Effector CD4-positive, alpha-beta T cell (primary cell): ENCODE results near the gene DMRTA1. TPM values are rescaled to one million over a fixed set of nuclear protein-coding genes. Genes with fewer than 3 reads are reported as not detected.
"Not testable (repeated sequence)": the region's sequence is repeated elsewhere in the genome, so short reads cannot be mapped to it uniquely, and the experiment has no call there.

Source experiments
- DNase-seq: peaks from one replicate; pipeline ENCODE4 v3.0.0-alpha.2; 2020
- total RNA-seq: gene quantifications from one replicate; lab custom pipeline; 2026; lab: John Stamatoyannopoulos, UW

DMRTA1 gene
- not detected for total RNA-seq

- no peak for DNase-seq
Measured at GRCh38 chr9:22446589-22446949, at the start of gene DMRTA1. TSS of gene DMRTA1 (plus strand) at chr9:22446824. CDS start at chr9:22447066, 242 bp downstream.

DNA sequence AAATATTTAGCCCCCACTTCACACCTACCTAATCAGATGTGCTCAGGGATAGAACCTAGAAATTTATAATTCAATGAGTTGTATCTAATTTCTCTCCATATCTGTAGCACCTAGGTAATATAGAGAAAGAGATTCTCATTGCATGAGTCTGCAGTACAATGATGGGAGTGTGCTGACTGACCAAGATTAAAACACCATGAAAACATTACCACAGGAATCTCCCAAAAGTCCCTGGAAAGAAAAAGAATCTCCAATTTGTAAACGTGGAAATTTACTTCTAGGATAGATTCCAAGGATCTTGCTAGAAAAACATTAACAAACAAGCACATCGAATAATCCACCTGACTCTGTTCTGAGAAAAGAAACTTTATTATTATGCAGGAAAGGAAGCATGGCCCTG, 45.0 kb upstream of the DMRTA1 start:
- no peak for DNase-seq

DNA sequence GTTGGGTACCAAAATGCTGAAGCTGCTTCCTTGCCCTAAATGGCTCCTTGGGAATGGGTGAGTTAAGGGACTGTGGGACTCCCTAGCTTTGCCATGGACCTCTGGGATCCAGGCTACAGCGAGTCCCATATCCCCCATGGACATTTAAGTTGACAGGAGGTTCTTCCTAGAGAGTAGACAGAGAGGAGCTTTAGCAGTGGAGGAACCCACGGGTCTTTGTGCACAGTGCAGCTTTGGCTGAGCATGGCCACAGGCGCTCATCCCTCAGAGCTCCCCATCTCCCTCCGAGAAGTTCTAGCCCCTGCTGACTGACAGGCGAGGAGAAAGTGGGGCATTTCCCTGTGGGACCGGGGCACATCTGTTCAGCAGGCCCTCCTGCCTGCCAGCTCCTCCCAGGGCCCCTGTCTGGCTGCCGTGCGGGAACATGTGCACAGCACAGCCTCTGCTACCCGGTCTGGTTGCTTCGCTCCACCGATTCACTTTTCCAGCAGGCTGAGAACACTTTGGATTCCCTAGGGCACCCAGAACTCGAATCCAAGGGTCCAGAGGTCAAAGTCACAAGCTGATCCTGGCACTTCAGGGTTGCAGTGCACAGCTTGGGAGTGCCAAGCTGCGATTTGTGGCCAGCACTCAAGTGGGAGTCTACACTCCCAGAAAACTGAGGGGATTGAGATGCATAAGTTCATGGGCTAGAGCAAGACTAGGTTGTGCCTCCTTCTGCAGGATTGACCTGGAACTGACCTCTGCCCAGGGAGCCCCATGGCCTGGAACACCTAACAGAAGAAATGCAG, 40.6 kb upstream of the DMRTA1 start:
- no peak for DNase-seq

- no peak for DNase-seq
Measured at GRCh38 chr9:22413884-22414283, 32.7 kb upstream of the DMRTA1 start.

- no peak for DNase-seq
Measured at GRCh38 chr9:22415941-22416691, 30.5 kb upstream of the DMRTA1 start.

DNA sequence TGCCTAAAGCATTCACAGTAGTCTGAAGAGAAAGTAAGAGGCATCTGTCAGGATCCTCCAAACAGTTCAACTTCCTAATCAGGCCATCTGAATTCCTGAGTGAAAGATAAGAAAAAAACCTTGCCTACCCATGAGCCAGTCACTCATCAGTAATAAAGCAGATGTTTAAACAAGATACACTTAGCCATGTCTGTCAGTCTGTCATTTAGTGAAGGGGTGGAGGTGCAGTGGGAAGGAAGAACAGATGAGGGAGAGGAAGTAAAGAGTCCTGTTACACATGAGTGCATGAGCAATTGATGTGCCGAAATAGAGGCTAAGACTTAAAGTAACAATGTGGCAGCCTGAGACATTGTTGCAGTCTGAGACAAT, 29.9 kb upstream of the DMRTA1 start:
- no peak for DNase-seq

GRCh38 chr9:22423566-22423965, 23.1 kb upstream of the DMRTA1 start:
- no peak for DNase-seq

GRCh38 chr9:22424616-22425015, 22.0 kb upstream of the DMRTA1 start:
- DNase-seq = no peak

GRCh38 chr9:22425551-22425950, 21.1 kb upstream of the DMRTA1 start:
- DNase-seq = no peak

DNA sequence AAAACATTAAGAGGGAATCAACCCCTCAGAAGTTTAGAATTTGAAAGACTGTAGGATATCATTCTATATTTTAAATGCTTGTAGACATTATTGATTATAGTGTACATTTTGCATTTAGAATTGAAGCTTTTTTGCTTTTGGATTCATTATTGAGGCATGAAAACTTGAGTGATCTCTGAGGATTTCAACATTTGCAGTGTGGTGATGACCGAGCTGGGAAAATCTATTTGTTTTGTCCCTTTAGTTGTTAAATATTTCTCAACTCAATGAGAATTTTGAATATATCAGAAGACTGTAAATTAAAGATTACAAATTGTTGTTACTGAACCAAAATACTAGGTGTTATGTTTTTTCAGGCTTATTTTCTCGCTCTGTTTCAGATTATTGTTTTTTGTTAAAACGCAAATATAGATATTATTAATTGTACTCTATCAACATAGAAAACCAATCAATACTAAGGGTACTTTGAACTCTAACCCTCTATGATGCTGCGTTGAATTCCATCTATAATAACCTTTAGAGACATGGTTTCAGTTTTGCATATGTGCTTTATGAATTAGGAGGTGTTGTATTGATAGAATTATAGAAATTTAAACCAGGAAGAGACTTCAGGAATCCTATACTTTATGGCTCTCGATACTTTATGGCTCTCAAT, 19.3 kb upstream of the DMRTA1 start:
- DNase-seq = no peak

DNA sequence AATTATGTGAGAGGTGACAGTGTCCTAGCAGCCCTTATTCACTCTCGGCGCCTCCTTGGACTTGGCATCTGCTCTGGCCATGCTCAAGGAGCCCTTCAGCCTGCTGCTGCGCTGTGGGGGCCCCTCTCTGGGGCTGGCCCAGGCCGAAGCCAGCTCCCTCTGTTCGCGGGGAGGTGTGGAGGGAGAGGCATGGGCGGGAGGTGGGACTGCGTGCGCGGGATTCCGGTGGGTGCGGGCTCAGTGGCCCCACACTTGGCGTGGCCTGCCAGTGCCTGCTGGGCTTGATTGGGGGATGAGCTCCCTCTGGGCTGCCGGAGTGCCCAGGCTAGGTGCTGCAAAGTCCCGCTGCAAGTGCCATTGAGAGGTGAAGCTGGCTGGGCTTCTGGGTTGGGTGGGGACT, 12.9 kb upstream of the DMRTA1 start:
- DNase-seq = no peak

DNA sequence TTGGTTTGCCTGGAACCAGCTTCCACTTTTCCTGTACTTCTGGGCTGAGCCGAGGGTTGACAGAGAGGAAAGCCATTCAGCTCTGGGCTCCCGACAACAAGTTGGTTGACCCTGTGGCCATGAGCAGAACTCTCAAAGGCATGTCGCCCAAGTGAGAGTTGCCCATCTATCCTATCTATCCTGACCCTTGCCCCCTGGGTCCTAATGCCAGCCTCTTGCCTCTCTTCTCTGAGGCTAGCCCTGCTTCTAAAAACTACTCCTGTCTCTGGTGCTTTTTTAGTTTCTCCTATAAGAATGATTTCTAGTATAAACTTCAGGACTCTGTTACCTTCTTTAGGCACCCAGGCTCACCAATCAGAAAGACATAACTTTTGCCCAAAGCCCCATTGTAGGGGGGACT, 11.4 kb upstream of the DMRTA1 start:
- DNase-seq = not testable (repeated sequence)

DNA sequence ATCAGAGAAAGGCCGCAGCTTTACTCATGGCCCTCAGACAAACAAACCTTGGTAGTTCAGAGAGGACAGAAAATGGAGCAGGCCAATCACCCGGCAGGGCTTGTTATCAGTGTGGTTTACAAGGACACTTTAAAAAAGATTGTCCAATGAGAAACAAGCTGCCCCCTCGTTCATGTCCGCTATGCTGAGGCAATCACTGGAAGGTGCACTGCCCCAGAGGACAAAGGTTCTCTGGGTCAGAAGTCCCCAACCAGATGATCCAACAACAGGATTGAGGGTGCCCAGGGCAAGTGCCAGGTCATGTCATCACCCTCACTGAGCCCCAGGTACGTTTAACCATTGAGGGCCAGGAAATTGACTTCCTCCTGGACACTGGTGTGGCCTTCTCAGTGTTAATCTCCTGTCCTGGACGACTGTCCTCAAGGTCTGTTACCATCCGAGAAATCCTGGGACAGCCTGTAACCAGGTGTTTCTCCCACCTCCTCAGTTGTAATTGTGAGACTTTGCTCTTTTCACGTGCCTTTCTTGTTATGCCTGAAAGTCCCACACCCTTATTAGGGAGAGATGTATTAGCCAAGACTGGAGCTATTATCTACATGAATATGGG, 9.1 kb upstream of the DMRTA1 start:
- not testable (repeated sequence) for DNase-seq

GRCh38 chr9:22440841-22441240, 5.8 kb upstream of the DMRTA1 start:
- no peak for DNase-seq

- no peak for DNase-seq
Measured at GRCh38 chr9:22446950-22447617, 460 bp downstream of the DMRTA1 start.

- DNase-seq = no peak
Measured at GRCh38 chr9:22447618-22448305, 1.1 kb downstream of the DMRTA1 start.

GRCh38 chr9:22449719-22450118, 3.1 kb downstream of the DMRTA1 start:
- DNase-seq = no peak

GRCh38 chr9:22452415-22453010, 5.9 kb downstream of the DMRTA1 start:
- DNase-seq = no peak

GRCh38 chr9:22454016-22454415, 7.4 kb downstream of the DMRTA1 start:
- DNase-seq = no peak

- DNase-seq = no peak
Measured at GRCh38 chr9:22455181-22455580, 8.6 kb downstream of the DMRTA1 start.

- DNase-seq = no peak
Measured at GRCh38 chr9:22457448-22457847, 10.8 kb downstream of the DMRTA1 start.

DNA sequence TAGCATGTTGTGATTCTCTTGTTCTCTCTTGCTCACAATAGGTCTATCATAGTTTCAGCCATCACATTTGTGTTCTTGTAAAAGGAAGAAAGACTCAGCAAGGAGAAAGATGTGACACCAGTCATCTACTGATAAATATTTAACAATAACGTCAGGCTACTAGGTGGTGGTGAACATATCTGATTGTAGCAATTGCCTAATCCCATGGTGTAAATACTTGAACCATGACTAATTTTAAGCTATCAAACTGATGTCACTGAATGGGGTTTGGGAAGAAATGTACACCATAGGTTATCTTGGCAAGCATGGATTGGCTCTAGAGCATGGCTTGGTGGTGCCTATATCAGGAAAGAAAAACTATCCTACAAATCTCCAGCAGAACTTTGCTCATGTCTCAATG, 16.6 kb downstream of the DMRTA1 start:
- no peak for DNase-seq
